ENCODE data around the gene COPG1. TPM values are rescaled to one million over a fixed set of nuclear protein-coding genes. Genes with fewer than 3 reads are reported as not detected.

The COPG1 gene
- total RNA-seq, 4 donors from 2014 or later = 64.6 to 95.8 (median 74.0) TPM

DNA sequence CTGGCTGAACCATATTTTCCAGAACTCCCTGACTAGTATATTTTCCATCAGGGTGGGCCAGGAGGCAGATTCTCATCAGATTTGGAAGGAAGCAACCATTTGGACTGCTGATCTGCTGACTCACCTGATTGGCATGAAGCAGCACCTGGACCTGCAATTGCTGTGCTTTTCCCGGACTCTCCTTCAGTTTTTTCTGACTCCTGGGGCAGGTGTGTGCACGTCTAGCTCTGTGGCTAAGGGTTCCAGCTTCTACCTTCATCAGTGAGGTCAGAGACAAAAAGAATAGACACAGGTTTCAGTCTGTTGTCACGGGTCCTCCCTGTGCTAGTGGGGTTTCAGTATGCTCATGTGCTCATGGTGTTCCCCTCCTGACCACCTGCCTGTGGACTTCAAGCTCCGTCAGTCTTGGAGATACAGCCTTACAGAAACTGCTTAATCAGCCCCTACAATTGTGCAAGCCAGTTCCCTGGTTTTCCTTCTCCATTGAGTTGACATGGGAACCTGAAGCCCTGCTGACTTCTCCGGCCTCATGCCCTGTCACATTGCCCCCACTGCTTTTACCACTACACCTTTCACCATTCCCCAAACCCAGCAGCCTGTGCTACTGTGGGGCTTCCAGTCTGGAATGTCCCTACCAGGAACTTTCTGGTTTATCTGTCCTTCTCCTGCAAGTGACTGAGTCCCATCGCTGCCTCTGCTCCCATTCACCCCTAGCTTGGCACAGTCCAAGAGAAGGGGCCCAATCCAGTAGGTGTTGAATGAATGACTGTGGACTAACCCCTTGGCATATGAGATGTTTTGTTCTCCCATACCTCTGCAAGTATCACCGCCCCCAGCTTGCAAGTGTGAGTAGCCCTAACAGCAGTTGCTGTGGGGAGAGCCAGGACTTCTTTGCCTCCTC is 61.0 kb downstream of the COPG1 start:
- 85 to 86% methylated on average over 3 to 4 of the region's 7 CpGs for WGBS, 2 donors (ENCODE audit: low coverage in 1 of 2)
- H3K27me3 ChIP-seq = no peaks in the 10 kb centered on the region
- no peaks in the 10 kb centered on the region for H3K9me3 ChIP-seq
- no peak overlapping the region for H3K4me3 ChIP-seq
- H3K4me1 ChIP-seq = peaks cover 0 to 26% (median 12%) of the 10 kb centered on the region in 3 donors
- H3K36me3 ChIP-seq = no peaks in the 10 kb centered on the region
- no peak for ATAC-seq
- TF ChIP-seq CTCF (IDR thresholded peaks at IDR 0.05) (no peak), POLR2AphosphoS5 (IDR thresholded peaks at IDR 0.05) (no peak), POLR2A (IDR thresholded peaks at IDR 0.05) (no peak), EP300 (IDR thresholded peaks at IDR 0.05) (no peak)
- no peak overlapping the region for H3K27ac ChIP-seq

- TF ChIP-seq EP300 (IDR thresholded peaks at IDR 0.05) (no peak), POLR2A (IDR thresholded peaks at IDR 0.05) (no peak), POLR2AphosphoS5 (IDR thresholded peaks at IDR 0.05) (no peak), CTCF (IDR thresholded peaks at IDR 0.05) (no peak)
- peak overlapping the region in 1 of 4 donors; percentile 28 for H3K27ac ChIP-seq
- no peaks in the 10 kb centered on the region for H3K9me3 ChIP-seq
- no peak overlapping the region for H3K4me3 ChIP-seq
- no peak for ATAC-seq
- H3K4me1 ChIP-seq = peaks cover 0 to 17% (median 6%) of the 10 kb centered on the region in 3 donors
- 80 to 90% methylated on average over 1 to 2 of the region's 3 CpGs for WGBS, 2 donors (ENCODE audit: low coverage in 1 of 2)
- H3K36me3 ChIP-seq = no peaks in the 10 kb centered on the region
- no peaks in the 10 kb centered on the region for H3K27me3 ChIP-seq
Observed at GRCh38 chr3:129311054-129311902, 61.9 kb downstream of the COPG1 start.

DNA sequence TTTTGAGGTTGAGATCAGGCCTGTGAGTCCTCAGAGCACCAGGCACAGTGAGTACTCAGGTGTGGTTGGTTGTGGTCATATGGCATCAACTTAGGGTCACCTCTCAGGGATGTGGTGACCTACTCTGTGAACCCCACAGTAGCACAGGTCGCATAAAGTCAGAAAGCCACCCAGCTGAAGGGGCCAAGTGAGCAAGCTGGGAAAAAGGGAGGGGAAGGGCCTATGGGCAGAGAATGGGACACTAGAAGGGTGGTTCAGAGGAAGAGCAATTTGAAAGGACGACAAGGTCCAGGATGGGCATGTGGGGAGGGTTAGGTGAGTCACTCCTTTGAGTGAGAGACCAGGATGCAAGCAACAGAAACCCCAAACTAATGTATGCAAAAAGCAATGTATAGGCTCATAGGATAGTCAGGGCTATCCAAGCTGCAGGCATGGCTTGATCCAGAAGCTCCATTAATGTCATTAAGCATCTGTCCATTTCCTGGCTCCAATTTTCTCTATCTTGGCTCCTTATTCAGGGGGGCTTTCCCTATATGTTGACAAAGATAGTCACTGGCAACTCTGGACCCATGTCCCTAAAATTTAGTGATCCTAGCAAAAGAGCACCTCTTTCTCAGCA is 62.7 kb downstream of the COPG1 start:
- Histone ChIP-seq H3K4me3 (no peak overlapping the region), H3K27ac (peak overlapping the region in 2 of 4 donors; percentile 28 to 95), H3K36me3 (no peaks in the 10 kb centered on the region), H3K4me1 (peaks cover 0 to 23% (median 9%) of the 10 kb centered on the region in 3 donors), H3K9me3 (no peaks in the 10 kb centered on the region), H3K27me3 (no peaks in the 10 kb centered on the region)
- no peak for ATAC-seq
- TF ChIP-seq EP300 (IDR thresholded peaks at IDR 0.05) (no peak), POLR2A (IDR thresholded peaks at IDR 0.05) (no peak), CTCF (IDR thresholded peaks at IDR 0.05) (no peak), POLR2AphosphoS5 (IDR thresholded peaks at IDR 0.05) (no peak)
- WGBS, 2 donors (ENCODE audit: low coverage in 1 of 2) = 89 to 93% methylated on average over 2 of the region's 2 CpGs

DNA sequence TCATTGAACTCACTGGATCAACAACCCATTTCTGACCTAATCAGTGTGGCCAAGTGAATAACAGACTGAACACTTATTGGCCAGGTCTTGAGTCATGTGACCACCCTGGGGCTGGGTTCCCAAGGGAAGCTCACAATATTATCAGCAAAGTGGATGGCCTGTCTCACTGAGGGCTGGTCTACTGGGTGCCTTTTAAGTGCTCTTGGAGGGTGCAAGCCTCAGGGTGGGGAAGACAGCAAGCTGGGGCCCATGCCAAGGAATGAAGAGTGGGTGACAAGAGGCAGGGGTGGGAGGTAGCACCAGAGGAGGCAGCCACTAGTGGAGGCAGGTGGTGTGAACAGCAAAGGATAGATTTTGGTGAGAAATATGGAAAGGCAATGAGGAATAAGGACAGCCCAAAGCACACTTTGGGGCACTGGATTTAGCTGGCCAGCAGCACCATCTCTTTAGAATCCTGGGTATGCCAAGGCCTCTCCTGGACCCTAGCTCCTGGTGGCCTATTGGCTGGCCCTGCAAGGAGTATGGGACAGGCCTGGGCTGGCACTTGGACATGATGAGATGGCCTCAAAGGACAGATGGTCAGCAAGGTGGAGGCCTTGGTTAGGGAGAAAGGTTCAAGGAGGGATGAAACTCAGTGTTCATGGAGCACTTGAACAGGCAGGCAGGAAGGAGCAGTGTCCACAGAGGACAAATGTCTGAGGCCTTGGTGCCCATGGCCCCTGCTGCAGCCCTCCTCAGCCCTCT is 63.4 kb downstream of the COPG1 start:
- Histone ChIP-seq H3K36me3 (no peaks in the 10 kb centered on the region), H3K27me3 (no peaks in the 10 kb centered on the region), H3K4me1 (peaks cover 0 to 30% (median 16%) of the 10 kb centered on the region in 3 donors), H3K4me3 (no peak overlapping the region), H3K9me3 (no peaks in the 10 kb centered on the region), H3K27ac (peak overlapping the region in 3 of 4 donors; percentile 90 to 97 (median 95))
- no peak for ATAC-seq
- TF ChIP-seq POLR2AphosphoS5 (IDR thresholded peaks at IDR 0.05) = no peak
- no peak for TF ChIP-seq EP300 (IDR thresholded peaks at IDR 0.05)
- no peak for TF ChIP-seq CTCF (IDR thresholded peaks at IDR 0.05)
- TF ChIP-seq POLR2A (IDR thresholded peaks at IDR 0.05) = peak; percentile 7 to 21
